HepG2 (cell line): ENCODE data around the gene INAFM1. TPM values are rescaled to one million over a fixed set of nuclear protein-coding genes. Genes with fewer than 3 reads are reported as not detected.
A peak's percentile ranks its signal among the peaks of the same experiment; 100 is the strongest.

Source experiments
- ELF4 ChIP-seq: sonication (generic); formaldehyde crosslinking; IDR thresholded peaks from 2 replicates; pipeline ENCODE4 v1.5.0; 2020; ENCODE audit warnings: missing genetic modification reagents, mild to moderate bottlenecking, moderate library complexity, borderline replicate concordance
- FIP1L1 ChIP-seq: fragments of 200-400 bp; formaldehyde crosslinking; IDR thresholded peaks from 2 replicates; pipeline ENCODE4 v1.6.1; 2018; ENCODE audit warnings: low read depth, mild to moderate bottlenecking, low read length, moderate library complexity, borderline replicate concordance; ENCODE audit not compliant: insufficient read depth
- KDM3A ChIP-seq: IDR thresholded peaks from 2 replicates; pipeline ENCODE4 v1.6.1; 2018; ENCODE audit warnings: low read depth, missing compliant biosample characterization
- MED13 ChIP-seq: sonication (generic); formaldehyde crosslinking; IDR thresholded peaks from 2 replicates; pipeline ENCODE4 v1.5.0; 2020; ENCODE audit warnings: missing genetic modification reagents
- PITX1 ChIP-seq: sonication (generic); formaldehyde crosslinking; IDR thresholded peaks from 2 replicates; pipeline ENCODE4 v1.5.1; 2020; ENCODE audit warnings: mild to moderate bottlenecking, missing genetic modification reagents
- SIX4 ChIP-seq: sonication (generic); formaldehyde crosslinking; IDR thresholded peaks from 2 replicates; pipeline ENCODE4 v1.4.0; 2020; ENCODE audit warnings: missing genetic modification reagents
- SUZ12 ChIP-seq: fragments of 150-350 bp; IDR thresholded peaks from 2 replicates; pipeline ENCODE4 v1.6.1; 2014; ENCODE audit warnings: low read depth, low read length
- ZEB1 ChIP-seq: IDR thresholded peaks from 2 replicates; pipeline ENCODE4 v1.6.1; 2012; ENCODE audit warnings: mild to moderate bottlenecking, low read depth, inconsistent platforms; ENCODE audit not compliant: insufficient replicate concordance
- ZNF33A ChIP-seq: sonication (generic); formaldehyde crosslinking; IDR thresholded peaks from 2 replicates; pipeline ENCODE4 v1.5.1; 2020; ENCODE audit warnings: missing genetic modification reagents, mild to moderate bottlenecking, moderate library complexity, borderline replicate concordance
- ZNF354B ChIP-seq: sonication (generic); formaldehyde crosslinking; IDR thresholded peaks from 2 replicates; pipeline ENCODE4 v1.8.0; 2022; ENCODE audit warnings: mild to moderate bottlenecking, missing genetic modification reagents
- ZNF446 ChIP-seq: sonication (generic); formaldehyde crosslinking; IDR thresholded peaks from 2 replicates; pipeline ENCODE4 v1.5.0; 2020; ENCODE audit warnings: mild to moderate bottlenecking, missing genetic modification reagents
- ZNF451 ChIP-seq: sonication (generic); formaldehyde crosslinking; IDR thresholded peaks from 2 replicates; pipeline ENCODE4 v1.5.0; 2020; ENCODE audit warnings: mild to moderate bottlenecking, missing genetic modification reagents
- ZNF672 ChIP-seq: sonication (generic); formaldehyde crosslinking; IDR thresholded peaks from 2 replicates; pipeline ENCODE4 v1.8.1; 2022; ENCODE audit warnings: missing genetic modification reagents
- ZNF839 ChIP-seq: sonication (generic); formaldehyde crosslinking; IDR thresholded peaks from 2 replicates; pipeline ENCODE4 v1.4.0; 2020; ENCODE audit warnings: missing genetic modification reagents, mild to moderate bottlenecking, borderline replicate concordance
- ZSCAN12 ChIP-seq: sonication (generic); formaldehyde crosslinking; IDR thresholded peaks from 2 replicates; pipeline ENCODE4 v1.9.0; 2021; ENCODE audit warnings: mild to moderate bottlenecking, missing genetic modification reagents
- polyA plus RNA-seq, 8 experiments: library from polyadenylated mRNA; depleted of rRNA in 3 of 8; stranded (reverse) in 7 of 8; unstranded in 1 of 8; fragments of >200 nt; fragmentation: Illumina TruSeq in 4 of 8; extraction: Trizol in 4 of 8; gene quantifications; 2 replicates each; pipeline versions ENCODE4 v1.2.1 to v1.2.3, GENCODE V29; 2011 to 2016; ENCODE audit warnings: low read depth in 4 of 8, missing spikeins in 1 of 8, mixed read lengths in 1 of 8; ENCODE audit not compliant: insufficient read depth in 1 of 8
- total RNA-seq, 5 experiments: library from RNA; depleted of rRNA; stranded (reverse); fragments of >200 nt; fragmentation: Illumina TruSeq; extraction: Trizol; gene quantifications; 2 replicates each; pipeline ENCODE4 v1.2.3, GENCODE V29; 2016; ENCODE audit warnings: low read depth in 1 of 5
- TF ChIP-seq, protein P1 (sequence below): sonication (generic); formaldehyde crosslinking; IDR thresholded peaks from one replicate; pipeline ENCODE4 v1.5.1; 2020; ENCODE audit warnings: mild to moderate bottlenecking, missing genetic modification reagents; ENCODE audit errors: not compliant biosample characterization
- TF ChIP-seq, protein P2 (sequence below): sonication (generic); formaldehyde crosslinking; IDR thresholded peaks from 2 replicates; pipeline ENCODE4 v1.4.0; 2020; ENCODE audit warnings: missing genetic modification reagents
- TF ChIP-seq, protein P3 (sequence below): sonication (generic); formaldehyde crosslinking; conservative IDR thresholded peaks from 2 replicates; pipeline ENCODE4 v1.8.0; 2022; ENCODE audit warnings: mild to moderate bottlenecking, moderate library complexity, missing genetic modification reagents
- TF ChIP-seq, protein P4 (sequence below): IDR thresholded peaks from 2 replicates; pipeline ENCODE4 v1.6.1; 2016; ENCODE audit warnings: mild to moderate bottlenecking, missing biosample characterization, missing genetic modification reagents

INAFM1 gene
- total and polyA plus RNA-seq, 2 of the 13 experiments (the other 11 are each of a cell fraction or from before 2014, with no cell fraction given), result 0.88 to 1.9 TPM

DNA sequence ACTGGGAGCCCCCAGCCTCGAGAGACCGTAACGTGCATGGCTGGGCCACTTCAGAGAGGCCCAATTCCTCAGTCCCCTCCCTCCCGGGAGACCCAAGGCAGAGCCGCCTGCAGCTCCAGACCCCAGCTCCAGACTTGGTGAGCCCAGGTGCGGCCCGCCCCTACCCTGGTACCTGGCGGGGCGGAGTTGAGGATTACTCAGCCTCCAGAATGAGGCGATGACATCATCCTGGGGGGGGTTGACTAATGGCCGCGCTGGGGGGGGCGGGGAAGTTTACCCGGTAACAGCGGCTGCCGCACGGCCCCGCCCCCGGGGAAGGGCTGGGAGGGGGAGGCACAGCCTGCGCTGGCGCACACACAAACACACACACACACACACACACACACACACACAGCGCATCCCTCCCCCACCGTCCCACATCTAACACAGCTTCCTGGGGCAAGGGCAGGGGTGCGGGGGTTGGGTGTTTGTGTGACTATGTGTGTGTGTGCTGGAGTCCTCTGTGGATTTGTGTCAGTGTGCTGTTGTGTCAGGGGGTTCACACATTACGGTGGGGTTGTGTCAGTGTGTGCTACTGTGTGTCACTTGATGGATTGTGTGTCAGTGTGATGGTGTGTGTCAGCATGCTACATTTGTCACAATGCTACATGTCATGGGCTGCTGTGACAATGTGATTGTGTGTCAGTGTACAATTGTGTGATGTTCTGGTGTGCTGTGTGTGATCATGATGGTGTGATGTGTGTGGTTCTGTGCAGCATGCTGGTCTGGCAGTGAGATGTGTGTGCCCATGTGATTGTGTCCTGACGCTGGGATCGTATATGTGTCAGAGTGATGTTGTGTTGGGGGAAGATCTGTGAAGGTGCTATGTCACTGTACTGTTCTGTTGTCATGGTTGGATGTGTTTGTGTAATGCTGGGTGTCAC, 33.4 kb upstream of the INAFM1 start (continued):
- TF ChIP-seq, protein P1, sequence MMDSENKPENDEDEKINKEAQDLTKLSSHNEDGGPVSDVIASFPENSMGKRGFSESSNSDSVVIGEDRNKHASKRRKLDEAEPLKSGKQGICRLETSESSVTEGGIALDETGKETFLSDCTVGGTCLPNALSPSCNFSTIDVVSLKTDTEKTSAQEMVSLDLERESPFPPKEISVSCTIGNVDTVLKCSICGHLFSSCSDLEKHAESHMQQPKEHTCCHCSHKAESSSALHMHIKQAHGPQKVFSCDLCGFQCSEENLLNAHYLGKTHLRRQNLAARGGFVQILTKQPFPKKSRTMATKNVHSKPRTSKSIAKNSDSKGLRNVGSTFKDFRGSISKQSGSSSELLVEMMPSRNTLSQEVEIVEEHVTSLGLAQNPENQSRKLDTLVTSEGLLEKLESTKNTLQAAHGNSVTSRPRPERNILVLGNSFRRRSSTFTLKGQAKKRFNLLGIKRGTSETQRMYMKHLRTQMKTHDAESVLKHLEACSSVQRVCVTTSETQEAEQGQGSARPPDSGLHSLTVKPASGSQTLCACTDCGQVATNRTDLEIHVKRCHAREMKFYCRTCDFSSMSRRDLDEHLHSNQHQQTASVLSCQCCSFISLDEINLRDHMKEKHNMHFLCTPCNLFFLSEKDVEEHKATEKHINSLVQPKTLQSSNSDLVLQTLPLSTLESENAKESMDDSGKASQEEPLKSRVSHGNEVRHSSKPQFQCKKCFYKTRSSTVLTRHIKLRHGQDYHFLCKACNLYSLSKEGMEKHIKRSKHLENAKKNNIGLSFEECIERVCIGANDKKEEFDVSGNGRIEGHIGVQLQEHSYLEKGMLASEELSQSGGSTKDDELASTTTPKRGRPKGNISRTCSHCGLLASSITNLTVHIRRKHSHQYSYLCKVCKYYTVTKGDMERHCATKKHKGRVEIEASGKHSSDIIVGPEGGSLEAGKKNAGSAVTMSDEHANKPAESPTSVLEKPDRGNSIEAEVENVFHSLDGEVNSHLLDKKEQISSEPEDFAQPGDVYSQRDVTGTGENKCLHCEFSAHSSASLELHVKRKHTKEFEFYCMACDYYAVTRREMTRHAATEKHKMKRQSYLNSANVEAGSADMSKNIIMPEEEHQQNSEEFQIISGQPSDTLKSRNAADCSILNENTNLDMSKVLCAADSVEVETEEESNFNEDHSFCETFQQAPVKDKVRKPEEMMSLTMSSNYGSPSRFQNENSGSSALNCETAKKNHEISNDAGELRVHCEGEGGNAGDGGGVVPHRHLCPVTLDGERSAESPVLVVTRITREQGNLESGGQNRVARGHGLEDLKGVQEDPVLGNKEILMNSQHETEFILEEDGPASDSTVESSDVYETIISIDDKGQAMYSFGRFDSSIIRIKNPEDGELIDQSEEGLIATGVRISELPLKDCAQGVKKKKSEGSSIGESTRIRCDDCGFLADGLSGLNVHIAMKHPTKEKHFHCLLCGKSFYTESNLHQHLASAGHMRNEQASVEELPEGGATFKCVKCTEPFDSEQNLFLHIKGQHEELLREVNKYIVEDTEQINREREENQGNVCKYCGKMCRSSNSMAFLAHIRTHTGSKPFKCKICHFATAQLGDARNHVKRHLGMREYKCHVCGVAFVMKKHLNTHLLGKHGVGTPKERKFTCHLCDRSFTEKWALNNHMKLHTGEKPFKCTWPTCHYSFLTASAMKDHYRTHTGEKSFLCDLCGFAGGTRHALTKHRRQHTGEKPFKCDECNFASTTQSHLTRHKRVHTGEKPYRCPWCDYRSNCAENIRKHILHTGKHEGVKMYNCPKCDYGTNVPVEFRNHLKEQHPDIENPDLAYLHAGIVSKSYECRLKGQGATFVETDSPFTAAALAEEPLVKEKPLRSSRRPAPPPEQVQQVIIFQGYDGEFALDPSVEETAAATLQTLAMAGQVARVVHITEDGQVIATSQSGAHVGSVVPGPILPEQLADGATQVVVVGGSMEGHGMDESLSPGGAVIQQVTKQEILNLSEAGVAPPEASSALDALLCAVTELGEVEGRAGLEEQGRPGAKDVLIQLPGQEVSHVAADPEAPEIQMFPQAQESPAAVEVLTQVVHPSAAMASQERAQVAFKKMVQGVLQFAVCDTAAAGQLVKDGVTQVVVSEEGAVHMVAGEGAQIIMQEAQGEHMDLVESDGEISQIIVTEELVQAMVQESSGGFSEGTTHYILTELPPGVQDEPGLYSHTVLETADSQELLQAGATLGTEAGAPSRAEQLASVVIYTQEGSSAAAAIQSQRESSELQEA, result no peak
- TF ChIP-seq PITX1 (CRISPR knock-in tag) (peak; percentile 66; the same call in 1 of the 2 replicates), ZNF839 (CRISPR knock-in tag) (no peak), ZNF451 (CRISPR knock-in tag) (no peak), FIP1L1 (no peak), ELF4 (CRISPR knock-in tag) (no peak), ZSCAN12 (CRISPR knock-in tag) (no peak), SUZ12 (no peak), MED13 (CRISPR knock-in tag) (no peak), SIX4 (no peak), KDM3A (CRISPR knock-in tag) (no peak), ZNF33A (CRISPR knock-in tag) (no peak), ZEB1 (peak; percentile 91), ZNF672 (no peak; the same call in 1 of the 2 replicates), ZNF446 (CRISPR knock-in tag) (no peak), ZNF354B (CRISPR knock-in tag) (no peak)
- TF ChIP-seq, protein P2, sequence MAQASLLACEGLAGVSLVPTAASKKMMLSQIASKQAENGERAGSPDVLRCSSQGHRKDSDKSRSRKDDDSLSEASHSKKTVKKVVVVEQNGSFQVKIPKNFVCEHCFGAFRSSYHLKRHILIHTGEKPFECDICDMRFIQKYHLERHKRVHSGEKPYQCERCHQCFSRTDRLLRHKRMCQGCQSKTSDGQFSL (CRISPR knock-in tag), result peak; percentile 89
- TF ChIP-seq, protein P3, sequence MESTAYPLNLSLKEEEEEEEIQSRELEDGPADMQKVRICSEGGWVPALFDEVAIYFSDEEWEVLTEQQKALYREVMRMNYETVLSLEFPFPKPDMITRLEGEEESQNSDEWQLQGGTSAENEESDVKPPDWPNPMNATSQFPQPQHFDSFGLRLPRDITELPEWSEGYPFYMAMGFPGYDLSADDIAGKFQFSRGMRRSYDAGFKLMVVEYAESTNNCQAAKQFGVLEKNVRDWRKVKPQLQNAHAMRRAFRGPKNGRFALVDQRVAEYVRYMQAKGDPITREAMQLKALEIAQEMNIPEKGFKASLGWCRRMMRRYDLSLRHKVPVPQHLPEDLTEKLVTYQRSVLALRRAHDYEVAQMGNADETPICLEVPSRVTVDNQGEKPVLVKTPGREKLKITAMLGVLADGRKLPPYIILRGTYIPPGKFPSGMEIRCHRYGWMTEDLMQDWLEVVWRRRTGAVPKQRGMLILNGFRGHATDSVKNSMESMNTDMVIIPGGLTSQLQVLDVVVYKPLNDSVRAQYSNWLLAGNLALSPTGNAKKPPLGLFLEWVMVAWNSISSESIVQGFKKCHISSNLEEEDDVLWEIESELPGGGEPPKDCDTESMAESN (CRISPR knock-in tag), result no peak
- TF ChIP-seq, protein P4, sequence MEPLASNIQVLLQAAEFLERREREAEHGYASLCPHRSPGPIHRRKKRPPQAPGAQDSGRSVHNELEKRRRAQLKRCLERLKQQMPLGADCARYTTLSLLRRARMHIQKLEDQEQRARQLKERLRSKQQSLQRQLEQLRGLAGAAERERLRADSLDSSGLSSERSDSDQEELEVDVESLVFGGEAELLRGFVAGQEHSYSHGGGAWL (CRISPR knock-in tag), result no peak
